Caki2 (cell line): ENCODE results near the gene CACNA1B. TPM values are rescaled to one million over a fixed set of nuclear protein-coding genes. Genes with fewer than 3 reads are reported as not detected.

ENCODE experiments used
- DNase-seq: peaks from one replicate; pipeline ENCODE4 v3.0.0-alpha.2; 2015; ENCODE audit warnings: low read depth
- in situ Hi-C: cut with HindIII; loops from 2 replicates; pipeline ENCODE4 v1.10.0; 2016; ENCODE audit warnings: low sequenced_read_pairs, low pct_unique_long_range_greater_than_20kb, mixed read lengths
- total RNA-seq: library from RNA; depleted of rRNA; stranded (reverse); fragments of >200 nt; shearing (Covaris generic); gene quantifications from 2 replicates; pipeline ENCODE4 v1.2.3, GENCODE V29; 2014; ENCODE audit warnings: low replicate concordance

CACNA1B gene
- total RNA-seq, 1 experiment from 2014 or later: not detected

DNA sequence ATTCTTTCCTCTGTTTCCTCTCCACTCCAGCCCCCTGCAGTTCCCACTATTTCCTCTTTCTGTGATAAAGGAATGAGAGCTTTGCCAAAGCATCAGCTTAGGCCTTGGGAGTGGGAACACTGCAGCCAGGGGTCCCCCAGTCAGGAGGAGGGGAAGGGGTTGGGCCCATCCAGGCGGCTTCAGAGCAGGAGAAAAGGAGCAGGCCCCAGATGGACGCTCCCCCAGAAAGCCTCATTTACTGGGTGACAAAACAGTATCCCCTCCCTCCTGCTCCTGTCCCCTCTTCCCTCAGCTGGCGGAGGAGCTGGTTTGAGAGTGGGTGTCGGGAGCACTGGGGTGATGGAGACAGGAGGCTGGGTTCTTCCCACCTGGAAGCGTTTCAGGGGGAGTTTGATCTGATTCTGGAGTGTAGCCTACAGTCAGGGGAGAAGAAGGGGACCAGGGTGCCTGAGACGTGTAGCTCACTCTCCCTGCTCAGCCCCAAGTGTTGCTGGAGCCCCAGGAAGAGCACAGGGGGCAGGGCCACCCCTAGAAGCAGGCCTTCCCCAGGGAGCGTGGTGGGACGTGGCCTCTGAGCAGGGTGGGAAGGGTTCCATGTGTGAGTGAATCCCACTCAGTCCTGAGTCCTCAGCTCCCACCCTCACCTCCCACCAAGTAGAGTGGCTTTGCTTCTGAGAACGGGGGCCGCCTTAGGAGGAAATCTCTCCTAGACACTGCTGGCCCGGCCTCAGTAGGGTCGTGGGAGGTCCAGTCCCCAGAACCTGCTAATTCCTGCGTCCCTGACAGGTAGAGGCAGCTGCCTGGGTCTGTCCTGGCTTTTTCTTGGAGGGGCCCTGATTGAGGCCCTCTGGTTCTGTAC, 173.1 kb downstream of the CACNA1B start:
- in situ Hi-C loops: no loop called here
- DNase-seq: no peak

DNA sequence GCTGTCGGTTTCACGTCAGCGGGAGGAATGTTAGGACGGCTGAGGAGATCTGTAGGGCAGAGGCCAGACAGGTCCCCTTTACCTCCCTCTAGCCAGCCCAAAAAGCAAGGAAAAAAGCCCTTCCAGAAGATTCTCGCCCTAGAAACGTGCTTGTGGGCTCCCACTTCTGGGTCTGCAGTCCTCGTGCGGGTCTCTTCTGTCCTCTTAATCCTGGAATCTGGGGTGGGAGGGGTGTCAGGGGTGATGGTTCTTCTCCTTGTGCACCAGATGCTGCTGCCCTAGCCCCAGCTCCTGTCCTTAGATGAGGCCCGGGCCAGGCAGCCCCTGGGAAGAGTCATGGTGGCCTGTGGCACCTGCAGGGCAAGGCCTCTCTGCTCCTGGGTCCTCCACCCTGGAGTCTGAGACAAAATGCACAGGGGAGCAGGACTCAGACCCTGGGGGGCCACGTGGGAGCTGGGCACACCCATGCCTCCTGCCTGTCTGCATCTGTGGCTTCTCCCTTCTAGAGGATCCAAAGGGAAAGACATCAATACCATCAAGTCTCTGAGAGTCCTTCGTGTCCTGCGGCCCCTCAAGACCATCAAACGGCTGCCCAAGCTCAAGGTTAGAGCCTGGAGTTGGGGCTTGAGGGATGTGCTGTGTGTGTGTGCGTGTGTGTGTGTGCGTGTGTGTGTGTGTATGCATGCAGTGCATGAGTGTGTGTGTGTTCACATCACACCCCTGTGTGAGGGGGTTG, 174.2 kb downstream of the CACNA1B start:
- in situ Hi-C loops: no loop called here
- DNase-seq: no peak

DNA sequence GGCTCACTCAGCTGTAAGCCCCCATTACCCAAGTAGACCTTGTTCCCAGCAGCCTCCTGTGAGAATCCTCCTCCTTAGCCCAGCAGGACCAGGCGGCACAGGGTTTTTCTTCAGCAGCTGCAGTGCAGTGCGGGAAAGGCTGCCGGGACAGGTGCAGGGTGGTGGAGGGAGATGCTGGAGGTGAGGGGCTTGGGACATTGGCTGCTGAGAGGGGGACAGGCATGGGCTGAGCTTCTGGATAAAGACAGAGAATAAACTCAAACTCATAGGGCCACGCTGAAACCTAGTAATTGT, 174.7 kb downstream of the CACNA1B start:
- in situ Hi-C loops: no loop called here
- DNase-seq: no peak

DNA sequence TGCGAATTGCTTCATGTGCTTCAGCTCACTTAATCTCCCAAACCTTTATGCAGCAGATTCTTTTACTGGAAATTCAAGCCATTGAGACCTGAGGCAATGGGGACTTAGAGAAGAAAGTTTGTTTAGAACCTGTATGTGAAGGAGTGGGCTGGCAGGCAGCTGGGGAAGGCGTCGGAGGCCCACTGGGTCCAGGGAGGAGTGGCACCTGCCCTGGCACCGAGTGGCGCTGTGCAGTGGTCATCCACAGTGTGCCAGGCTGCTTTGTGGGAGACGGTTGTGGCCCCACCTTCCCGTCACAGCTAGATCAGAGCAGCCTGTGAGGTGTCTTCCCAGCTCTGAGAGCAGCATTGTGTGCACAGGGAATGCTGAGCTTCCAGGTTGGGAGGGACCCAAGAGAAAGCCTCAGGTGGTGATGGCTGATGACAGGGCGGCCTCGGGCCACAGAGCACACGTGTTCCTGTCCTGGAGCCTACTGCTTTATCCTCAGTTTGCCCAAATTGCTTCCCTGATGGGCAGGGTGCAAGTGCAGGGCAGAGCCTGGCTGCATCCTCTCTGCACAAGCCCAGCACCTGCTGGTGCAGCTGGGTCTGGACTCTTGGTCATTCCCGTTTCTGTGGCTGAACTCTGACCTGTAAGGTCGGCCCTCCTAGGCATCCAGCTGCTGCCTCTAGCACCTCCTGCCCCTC, 175.2 kb downstream of the CACNA1B start:
- no peak for DNase-seq
- in situ Hi-C loops: no loop called here

DNA sequence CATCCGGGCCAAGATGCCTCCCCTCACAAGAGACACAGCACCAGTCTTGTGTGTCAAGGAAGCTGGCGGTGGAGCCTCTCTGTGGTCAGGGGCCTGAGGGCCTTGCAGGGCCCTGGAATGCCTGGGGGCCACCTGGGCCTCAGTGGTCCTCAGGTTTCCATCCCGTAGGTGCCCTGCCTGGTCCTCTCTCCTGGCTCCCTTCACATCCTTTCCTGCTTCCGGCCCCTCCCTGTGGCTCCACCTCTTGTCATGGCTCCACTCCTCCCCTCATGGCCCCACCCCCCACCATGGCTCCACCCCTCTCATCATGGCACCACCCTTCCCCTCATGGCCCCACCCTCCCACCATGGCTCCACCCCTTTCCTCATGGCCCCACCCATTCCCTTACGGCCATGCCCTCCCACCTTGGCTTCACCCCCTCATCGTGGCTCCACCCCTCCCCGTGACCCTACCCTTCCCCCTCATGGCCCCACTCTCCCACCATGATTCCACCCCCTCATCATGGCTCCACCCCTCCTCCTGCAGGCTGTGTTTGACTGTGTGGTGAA, 175.8 kb downstream of the CACNA1B start:
- no peak for DNase-seq
- in situ Hi-C loops: no loop called here

DNA sequence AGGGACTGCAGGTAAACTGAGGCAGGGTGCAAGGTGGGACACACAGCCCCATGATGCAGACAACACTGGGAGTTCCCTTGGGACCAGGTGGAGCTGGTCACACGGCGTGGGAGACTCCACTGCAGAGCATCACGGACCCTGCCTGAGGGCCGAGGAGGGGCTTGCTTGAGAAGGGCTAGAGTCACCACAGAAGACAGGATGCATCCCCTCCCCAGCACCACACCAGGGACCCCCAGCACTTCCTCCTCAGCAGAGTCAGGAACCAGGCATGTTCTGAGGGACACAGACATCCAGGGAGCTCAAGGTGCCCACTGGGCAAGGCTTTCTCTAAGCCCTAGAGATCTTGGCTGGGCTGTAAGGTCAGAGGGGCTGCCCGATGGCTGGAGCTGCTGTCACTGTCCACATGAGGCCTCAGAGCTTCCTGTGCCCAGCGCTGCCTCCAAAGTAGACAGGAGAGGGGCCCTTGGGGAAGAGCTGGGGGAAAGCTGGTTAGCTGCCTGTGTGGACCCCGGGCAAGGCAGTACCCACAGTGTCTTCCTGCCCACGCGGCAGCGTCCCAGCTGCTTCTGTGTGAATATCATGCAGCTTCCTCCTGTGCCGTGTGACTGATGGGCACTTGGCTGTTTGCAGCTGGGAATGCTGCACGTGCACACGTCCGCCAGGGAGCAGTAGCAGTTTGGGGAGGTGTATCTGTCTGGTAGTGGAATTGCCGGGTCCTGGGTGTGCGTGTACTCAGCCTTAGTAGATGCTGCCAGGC, 176.6 kb downstream of the CACNA1B start:
- in situ Hi-C loops: no loop called here
- DNase-seq: no peak

DNA sequence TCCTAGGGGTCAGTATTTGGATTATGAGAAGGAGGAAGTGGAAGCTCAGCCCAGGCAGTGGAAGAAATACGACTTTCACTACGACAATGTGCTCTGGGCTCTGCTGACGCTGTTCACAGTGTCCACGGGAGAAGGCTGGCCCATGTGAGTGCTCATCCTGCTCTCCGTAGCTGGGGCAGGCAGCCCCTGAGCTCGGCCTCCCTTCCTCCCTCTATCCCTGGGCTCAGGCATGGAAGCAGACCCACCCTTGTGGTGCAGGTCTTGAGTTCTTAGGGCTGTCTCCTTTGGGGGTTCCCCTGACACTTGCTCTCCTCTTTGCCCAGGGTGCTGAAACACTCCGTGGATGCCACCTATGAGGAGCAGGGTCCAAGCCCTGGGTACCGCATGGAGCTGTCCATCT, 180.1 kb downstream of the CACNA1B start:
- in situ Hi-C loops: no loop called here
- no peak for DNase-seq

DNA sequence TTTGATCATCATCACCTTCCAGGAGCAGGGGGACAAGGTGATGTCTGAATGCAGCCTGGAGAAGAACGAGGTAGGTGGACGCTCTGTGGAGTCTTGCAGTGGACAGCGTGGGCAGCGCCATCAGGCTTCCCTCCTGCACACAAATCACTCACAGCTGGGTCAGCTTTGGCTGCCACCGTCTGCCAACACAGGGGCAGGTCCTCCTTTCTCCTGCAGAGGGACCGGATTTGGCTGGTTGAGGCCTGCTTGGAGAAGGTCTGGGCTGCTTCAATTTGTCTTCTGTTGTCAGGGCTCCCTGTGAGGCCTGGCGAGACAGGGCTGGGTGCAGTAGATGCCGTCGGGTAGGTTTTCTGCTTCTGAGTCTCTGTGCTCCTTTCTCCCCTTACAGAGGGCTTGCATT, 180.6 kb downstream of the CACNA1B start:
- in situ Hi-C loops: no loop called here

DNA sequence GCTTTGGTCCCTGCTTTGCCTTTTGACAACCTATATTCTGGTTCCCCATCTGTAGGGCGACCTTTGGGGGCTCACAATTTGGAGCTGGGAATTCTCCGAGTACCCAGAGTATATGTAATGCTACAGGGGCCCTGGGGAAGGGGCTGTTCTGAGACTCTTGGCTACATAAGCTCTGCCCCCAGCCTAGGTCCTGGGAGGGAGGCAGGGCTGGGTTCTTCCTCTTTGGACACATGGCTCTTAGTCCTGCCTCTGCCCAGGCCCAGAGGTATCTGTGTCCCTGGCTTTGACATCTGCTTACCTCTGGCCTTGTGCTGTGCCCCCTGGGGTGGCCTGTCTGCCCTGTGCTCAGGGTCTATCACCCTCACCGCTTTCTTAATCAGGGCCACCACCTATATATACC, 181.6 kb downstream of the CACNA1B start:
- in situ Hi-C loops: no loop called here

More for the DNA sequence above, 180.6 kb downstream of the CACNA1B start:
- DNase-seq: no peak

DNA sequence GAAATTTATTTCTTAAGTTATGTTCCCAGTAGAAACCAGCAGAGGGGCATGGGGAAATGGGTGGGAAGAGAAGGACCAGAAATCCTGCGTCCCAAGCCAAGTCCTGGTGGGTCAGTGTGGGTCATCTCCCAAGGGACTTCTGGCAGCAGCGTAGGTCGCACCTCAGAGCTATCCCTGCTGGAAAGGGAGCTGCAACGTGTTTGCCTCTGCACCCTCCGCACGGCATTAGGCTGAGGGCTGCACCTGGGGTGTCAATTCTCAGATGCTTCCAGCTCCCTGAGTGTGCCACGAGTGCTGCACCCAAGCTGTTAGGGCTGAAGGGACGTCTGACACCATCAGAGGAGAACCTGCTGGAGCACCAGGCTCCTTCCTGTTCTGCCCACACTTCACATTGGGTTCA, 182.8 kb downstream of the CACNA1B start:
- DNase-seq: no peak
- in situ Hi-C loops: no loop called here

More for the DNA sequence above, 181.6 kb downstream of the CACNA1B start:
- no peak for DNase-seq

DNA sequence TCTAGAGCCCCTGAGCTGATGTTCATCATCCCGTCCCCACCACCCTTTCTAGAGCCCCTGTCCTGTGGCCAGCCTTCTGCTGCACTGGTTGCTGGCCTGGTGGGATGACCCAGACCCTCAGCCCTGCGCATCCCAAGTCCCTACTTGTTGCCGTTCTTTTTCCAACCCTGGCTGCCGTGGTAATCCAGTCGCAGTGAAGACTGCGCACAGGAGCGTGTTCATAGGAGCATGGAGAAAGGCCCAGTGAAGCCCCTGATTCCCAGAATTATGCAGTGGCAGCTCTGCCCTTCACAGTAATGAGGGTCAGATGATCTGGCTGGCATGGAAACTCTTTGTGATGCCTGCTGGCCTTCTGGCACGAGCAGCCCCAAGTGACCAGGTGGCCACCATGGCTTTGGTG, 183.3 kb downstream of the CACNA1B start:
- in situ Hi-C loops: no loop called here
- no peak for DNase-seq

DNA sequence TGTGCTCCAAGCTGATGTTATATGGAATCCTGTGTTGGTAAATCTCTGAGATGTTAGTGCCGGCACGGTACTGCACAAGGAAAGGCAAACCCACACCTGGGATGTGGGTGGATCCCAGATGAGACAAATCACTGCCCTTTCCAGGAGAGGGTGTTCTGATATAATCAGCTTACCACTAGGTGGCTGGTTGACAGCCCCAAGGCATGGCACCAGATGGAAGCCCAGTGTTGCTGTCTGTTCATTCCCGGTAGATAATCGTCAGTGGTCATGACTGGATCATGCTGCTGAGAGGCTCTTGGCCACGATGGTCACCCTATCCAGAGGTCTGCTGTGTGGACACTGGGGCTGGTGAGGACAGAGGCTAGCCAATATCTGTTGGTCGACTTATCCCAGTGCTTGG, 184.0 kb downstream of the CACNA1B start:
- in situ Hi-C loops: no loop called here
- DNase-seq: no peak

DNA sequence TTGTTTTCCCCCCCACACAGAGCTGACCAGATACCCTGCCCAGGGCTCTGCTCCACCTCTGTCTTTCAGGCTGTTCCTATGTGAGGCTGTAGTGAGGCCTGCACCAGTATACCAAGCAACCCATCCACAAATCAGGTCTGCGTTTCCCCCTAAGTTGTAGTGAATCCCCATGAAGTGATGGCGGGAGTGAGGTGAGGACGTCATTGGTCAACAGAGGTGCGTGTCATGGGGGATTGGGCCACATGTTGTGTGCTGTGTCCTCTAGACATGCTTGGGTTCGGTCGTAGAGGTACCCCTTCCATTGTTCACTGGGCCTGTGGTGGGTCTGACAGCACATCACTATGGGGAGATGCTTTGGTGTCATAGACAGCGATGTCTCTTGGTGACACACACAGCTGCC, 184.6 kb downstream of the CACNA1B start:
- DNase-seq: no peak
- in situ Hi-C loops: no loop called here

DNA sequence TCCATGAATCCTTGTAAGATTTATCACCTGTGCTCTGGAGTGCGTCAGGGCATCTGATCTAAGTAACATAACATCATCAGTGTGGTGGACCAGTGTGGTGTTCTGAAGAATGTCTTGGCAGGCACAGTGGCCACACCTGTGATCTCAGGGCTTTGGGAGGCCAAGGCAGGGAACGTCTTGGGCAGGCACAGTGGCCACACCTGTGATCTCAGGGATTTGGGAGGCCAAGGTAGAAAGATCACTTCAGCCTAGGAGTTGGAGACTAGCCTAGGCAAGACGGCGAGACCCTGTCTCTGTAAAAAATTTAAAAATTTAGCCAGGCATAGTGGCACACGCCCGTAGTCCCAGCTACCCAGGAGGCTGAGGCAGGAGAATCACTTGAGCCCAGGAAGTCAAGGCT, 185.5 kb downstream of the CACNA1B start:
- in situ Hi-C loops: no loop called here
- no peak for DNase-seq

DNA sequence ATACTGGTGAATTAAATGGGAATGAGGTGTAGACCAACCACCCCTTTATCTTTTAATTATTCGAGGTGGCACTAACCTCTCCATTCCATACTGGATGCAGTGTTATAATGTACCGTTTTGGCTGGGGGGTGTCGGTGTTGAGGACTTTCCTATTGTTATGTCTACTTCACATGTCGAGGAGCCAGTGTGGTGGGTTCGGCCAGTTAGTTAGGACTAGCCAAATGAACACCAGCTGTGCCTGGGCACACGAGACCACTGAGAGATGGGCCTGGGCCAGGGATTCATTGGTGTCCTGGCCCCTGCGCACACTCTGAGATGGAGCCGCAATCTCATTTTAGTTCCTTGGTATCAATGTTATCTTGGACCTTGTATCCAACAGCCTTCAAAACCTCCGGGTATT, 186.2 kb downstream of the CACNA1B start:
- in situ Hi-C loops: no loop called here
- no peak for DNase-seq

DNA sequence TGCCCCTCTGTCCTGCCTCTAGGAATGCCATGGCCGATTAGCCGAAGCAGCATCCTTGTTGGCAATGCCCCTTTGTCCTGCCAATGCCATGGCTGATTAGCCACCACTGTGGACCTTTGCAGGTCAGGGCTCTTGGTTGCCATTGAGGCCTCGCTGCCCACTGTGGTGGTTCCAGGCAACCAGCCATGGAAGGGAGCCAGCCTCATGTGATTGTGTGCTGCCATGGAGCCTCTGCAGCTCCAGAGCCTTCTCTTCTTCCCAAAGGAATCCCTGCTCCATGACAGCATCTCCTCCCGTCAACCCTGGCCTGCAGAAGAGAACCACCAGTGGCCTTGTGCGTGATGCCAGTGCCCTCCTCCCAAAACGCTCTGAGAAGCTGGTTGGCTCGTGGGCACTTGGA, 187.0 kb downstream of the CACNA1B start:
- DNase-seq: no peak
- in situ Hi-C loops: no loop called here

DNA sequence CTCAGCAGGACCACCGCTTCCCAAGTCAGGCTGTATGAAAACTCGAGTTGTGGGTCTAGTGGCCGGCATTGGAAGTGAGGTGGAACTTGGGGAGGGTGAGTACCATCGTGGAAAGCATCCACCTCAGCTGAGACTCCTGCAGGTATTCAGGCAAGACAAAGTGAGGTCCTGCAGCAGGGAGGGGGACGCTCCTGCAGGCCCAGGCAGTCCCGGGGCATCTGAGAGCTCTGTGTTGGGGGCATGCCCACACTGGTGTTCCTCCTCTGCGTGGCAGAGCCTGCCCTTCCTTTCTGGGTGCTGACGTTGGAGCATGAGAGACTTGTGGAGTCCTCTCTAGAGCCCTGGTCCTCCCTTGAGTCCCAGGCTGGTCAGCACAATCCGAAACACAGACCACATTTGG, 187.7 kb downstream of the CACNA1B start:
- DNase-seq: no peak
- in situ Hi-C loops: no loop called here

DNA sequence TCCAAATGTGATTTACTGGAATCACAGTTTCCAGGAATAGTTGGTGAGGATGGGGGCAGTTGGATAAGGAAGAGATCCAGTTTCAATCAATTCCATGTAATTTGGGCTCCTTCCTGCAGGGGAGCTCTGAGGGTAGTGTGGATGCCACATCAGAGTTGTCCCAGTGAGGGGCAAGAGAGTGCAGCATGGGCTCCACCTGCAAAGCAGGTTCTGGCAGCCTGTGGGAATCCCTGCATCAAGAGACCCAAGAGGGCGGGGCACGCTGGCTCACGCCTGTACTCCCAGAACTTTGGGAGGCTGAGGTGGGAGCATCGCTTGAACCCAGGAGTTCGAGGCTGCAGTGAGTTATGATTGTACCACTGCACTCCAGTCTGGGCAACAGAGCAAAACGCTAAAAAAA, 188.5 kb downstream of the CACNA1B start:
- in situ Hi-C loops: no loop called here
- DNase-seq: no peak
